ENCODE data around the gene MAP3K15.

MAP3K15 gene

DNA sequence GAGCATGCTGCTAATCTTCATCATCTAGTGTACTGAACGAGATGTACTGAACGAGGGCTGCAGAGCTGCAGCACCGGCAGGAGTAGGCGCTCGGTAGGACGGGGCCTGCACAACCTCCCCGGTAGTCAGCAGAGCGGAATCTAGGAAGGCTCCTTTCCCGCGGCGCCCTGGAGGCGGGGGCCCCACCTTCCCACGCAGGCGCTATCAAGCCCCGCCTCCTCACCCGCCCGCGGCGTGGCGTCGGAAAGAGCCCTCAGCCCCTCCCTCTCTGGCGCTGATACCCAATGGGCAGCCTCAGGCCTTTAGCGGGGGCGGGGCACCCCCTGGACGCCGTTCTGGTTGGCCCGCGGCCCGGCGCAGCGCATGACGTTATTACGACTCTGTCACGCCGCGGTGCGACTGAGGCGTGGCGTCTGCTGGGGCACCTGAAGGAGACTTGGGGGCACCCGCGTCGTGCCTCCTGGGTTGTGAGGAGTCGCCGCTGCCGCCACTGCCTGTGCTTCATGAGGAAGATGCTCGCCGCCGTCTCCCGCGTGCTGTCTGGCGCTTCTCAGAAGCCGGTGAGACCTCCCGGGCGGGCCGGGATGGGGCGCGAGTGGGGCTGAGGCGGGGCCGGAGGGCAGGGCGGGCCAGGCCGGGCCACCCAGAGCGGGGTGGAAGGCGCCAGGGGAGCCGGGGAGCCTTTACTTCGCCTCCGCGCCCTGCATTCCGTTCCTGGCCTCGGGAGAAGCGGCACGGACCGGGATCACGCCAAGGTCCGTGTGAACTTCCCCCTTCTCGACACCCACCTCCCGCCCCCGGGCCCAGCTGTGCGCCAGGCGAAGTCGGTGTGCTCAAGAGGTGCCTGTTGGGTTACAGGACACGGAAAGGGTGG is 171.5 kb downstream of the MAP3K15 start, which contains the start of gene PDHA1:
TSS of gene PDHA1 (plus strand) at position 393 of the 874 bp plus-strand sequence. CDS start at position 504, 111 bp downstream.
- peak; percentile 90 for DNase-seq

DNA sequence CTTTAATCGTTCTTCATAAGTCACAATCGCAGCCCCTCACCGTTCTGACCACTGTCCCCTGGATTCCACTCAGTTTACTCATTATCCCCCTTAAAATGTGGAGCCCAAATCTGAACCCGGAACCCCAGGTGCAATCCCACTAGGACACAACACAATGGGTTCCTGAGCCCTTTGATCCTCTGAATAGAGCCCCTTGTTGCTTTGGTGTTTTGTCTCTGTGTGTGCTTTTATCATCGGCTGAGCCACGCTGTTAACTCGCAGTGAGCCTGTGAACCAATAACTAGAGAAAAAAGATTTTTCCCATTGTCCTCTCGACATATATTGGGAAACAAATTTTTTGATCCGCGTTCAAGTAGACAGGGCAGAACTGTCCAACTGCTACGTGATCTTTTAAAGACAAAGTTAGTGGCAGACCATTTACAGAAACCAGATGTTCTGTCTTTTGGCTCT is 172.2 kb downstream of the MAP3K15 start:
- no peak for DNase-seq

DNA sequence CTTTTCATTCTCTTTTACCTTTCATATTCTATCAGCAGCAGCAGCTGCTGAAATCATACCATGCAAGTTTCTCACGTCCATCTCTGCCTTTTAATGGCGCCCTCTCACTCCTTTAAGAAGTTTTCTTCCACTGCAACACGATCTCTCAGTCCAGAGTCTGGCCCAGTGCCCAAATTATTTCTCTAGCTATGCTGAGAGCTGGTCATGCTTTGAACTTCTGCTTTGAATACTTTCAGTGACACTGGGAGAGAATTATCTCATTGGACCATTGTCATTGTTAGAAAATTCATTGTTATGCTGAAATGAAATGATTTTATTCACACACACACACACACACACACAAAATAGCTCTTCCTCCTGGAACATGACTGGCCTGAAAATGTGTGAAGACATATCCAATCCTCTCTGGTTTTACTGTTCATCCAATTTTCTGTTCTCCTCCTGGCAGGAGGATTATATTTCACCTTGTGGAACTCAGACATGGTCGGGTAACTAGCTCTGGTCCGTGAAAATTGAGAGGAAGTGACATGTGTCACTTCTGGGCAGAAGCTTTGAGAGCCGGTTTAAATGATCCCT is 172.9 kb downstream of the MAP3K15 start:
- DNase-seq = peak; percentile 19

DNA sequence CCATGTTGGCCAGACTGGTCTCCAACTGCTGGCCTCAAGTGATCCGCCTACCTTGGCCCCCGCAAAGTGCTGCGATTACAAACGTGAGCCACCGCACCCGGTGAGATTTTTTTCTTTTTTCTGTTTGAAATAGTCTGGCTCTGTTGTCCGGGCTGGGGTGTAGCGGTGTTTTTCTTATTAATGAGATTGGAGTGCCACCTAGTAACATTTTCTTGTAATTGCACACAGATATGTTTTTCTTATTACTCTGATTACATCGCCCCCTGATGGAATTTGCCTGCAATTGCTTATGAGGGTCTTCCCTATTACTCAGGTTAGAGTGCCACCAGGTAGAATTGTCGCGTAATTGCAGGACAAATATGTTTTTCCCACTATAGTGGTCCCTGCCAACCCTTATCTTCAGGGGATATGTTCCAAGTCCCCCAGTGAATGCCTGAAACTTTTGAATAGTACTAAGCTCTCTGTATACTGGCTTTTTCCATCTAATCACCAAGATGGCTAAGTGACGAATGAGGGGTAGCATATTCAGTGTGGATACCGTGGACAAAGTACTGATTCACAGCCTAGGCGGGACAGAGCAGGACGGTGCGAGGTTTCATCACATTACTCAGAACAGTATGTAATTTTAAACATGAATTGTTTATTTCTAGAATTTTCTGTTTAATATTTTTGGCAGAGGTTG is 180.2 kb downstream of the MAP3K15 start:
- DNase-seq = peak; percentile 1

DNA sequence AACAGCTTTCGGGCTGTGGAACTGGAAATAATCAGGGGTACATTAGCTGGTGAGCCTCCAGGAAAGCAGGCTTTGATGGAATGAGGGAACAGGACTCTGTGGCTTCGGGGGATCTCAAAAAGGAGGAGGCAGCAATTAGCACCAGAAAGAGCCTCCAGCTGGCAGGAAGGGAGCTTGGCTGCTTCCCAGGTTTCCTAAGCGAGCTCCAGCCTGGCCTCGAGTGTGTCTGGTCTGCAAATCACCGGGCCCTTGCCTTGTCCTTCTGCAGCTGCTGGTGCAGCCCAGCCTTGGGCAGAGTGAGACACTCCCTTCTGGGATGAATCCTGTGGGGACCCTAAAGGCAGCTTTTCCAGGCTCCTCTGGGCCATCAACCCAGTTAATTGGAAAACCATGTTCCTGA is 182.3 kb downstream of the MAP3K15 start:
- DNase-seq = peak; percentile 6

DNA sequence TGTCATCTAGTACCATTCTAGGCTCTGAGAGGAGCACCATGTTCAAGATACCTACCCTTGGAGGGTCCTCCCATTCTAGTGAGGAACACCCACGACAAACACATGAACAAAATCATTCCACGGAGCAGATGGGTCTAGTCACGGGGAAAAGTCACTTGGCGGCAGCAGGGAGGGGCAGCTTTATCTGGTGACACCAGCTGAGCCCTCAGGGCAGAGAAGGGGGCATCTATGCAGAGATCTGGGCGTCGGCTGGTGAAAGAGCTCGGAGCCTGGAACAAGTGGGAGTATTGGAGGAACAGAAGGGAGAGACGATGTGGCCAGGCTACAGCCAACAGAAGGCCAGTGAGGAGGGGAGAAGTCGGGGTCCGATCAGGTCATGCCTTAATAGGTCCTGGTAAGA is 183.5 kb downstream of the MAP3K15 start:
- DNase-seq = no peak

DNA sequence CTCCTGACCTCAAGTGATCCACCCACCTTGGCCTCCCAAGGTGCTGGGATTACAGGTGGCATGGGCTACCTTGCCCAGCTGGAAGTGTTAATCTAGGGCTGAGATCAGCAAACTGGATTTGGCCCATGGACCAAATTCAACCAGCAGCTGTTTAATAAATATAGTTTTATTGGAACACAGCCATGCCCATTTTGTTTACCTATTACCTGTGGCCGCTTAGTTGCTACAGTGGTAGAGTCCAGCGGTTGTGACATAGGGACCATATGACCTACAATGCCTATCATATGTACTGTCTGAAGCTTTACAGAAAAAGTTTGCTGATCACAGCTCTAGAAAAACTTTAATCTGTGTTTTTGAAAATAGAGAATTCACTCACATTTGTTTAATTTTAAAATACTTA is 188.7 kb downstream of the MAP3K15 start:
- no peak for DNase-seq
